Loucy (cell line): Measurements from ENCODE around the gene DDN.

Source experiments
- H2AFZ ChIP-seq: fragments of 200-600 bp; sonication (generic); 2 replicates; pipeline ENCODE4 v1.6.0; 2016; ENCODE audit warnings: antibody characterized with exemption, mild to moderate bottlenecking, low read length, moderate library complexity
- H3F3A ChIP-seq: fragments of 200-600 bp; 2 replicates; pipeline ENCODE4 v1.6.0; 2016; ENCODE audit warnings: antibody characterized with exemption, low read depth, mild to moderate bottlenecking
- H3K27me3 ChIP-seq: fragments of 200-600 bp; sonication (generic); 2 replicates; pipeline ENCODE4 v1.6.1; 2014; ENCODE audit warnings: low read length, mild to moderate bottlenecking; ENCODE audit not compliant: insufficient read depth, poor library complexity, severe bottlenecking
- H3K36me3 ChIP-seq: fragments of 200-600 bp; sonication (generic); 2 replicates; pipeline ENCODE4 v1.6.1; 2016; ENCODE audit warnings: low read length; ENCODE audit not compliant: insufficient read depth
- H3K4me1 ChIP-seq: fragments of 200-600 bp; sonication (generic); 2 replicates; pipeline ENCODE4 v1.5.1; 2014; ENCODE audit warnings: low read length, mild to moderate bottlenecking; ENCODE audit not compliant: insufficient read depth, poor library complexity, severe bottlenecking
- H3K4me2 ChIP-seq: fragments of 200-600 bp; sonication (generic); 2 replicates; pipeline ENCODE4 v1.6.0; 2014; ENCODE audit warnings: antibody characterized with exemption, low read length, low read depth, mild to moderate bottlenecking; ENCODE audit not compliant: poor library complexity, severe bottlenecking
- H3K4me3 ChIP-seq: fragments of 200-600 bp; sonication (generic); 2 replicates; pipeline ENCODE4 v1.5.1; 2014; ENCODE audit warnings: low read length, mild to moderate bottlenecking, mixed read lengths; ENCODE audit not compliant: poor library complexity, severe bottlenecking
- H3K79me2 ChIP-seq: fragments of 200-600 bp; sonication (generic); 2 replicates; pipeline ENCODE4 v1.6.1; 2014; ENCODE audit warnings: low read length; ENCODE audit not compliant: insufficient read depth
- H3K9ac ChIP-seq: fragments of 200-600 bp; sonication (generic); 2 replicates; pipeline ENCODE4 v1.6.0; 2014; ENCODE audit warnings: mild to moderate bottlenecking, low read depth, low read length, moderate library complexity; ENCODE audit not compliant: poor library complexity, severe bottlenecking
- H3K9me2 ChIP-seq: fragments of 200-600 bp; sonication (generic); replicated peaks from 2 replicates; pipeline ENCODE4 v1.6.1; 2016; ENCODE audit warnings: low read depth, low read length, mixed read lengths
- H3K9me3 ChIP-seq: fragments of 200-600 bp; sonication (generic); 2 replicates; pipeline ENCODE4 v1.6.1; 2014; ENCODE audit warnings: mild to moderate bottlenecking, antibody characterized with exemption, low read length, low read depth; ENCODE audit not compliant: insufficient read depth
- H4K20me1 ChIP-seq: fragments of 200-600 bp; sonication (generic); 2 replicates; pipeline ENCODE4 v1.6.0; 2014; ENCODE audit warnings: antibody characterized with exemption, low read length, mild to moderate bottlenecking; ENCODE audit not compliant: insufficient read depth, poor library complexity, severe bottlenecking
- EZH2phosphoT487 ChIP-seq: fragments of 200-600 bp; IDR thresholded peaks from 2 replicates; pipeline ENCODE4 v1.6.1; 2018; ENCODE audit warnings: antibody characterized with exemption, mild to moderate bottlenecking, moderate library complexity, borderline replicate concordance
- TF ChIP-seq, protein P1 (sequence below): fragments of 200-600 bp; sonication (generic); conservative IDR thresholded peaks from 2 replicates; pipeline ENCODE4 v1.5.1; 2014; ENCODE audit warnings: mild to moderate bottlenecking, antibody characterized with exemption, low read length

DDN gene

DNA sequence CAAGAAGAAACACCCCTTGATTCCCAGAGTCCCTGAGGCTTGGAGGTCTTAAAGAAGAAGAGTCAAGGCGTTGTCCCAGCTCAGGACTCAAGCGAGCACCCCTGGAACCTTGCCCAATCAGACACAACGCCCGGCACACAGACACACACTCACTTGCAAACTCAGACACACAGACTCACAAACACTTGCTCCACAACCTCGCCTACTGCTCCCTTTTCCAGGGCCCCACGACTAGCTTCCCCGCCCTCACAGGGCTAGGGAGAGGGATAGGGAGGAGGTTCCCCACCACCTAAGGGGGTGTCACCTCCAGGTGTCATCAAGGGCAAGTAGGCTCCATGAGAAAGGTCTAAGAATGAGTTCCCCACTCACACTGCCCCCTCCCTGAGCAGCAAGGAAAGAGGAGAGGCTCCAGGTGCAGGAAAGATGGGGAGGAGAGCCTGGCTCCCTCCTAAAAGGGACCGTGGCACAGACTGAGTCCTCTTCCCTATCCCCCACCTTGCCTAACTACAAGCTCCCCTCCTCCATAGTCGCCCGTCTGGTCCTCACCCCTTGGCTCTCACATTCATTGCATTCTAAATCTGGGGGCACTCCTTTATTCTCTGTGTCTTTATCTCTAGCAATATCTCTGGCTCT lies 28.4 kb downstream of the DDN start:
- Histone ChIP-seq H3K27me3 (peaks cover 8% of the 10 kb centered on the region), H3K4me3 (peak overlapping the region; percentile 70), H2AFZ (peak overlapping the region; percentile 80), H3K9me3 (no peaks in the 10 kb centered on the region), H3K4me1 (no peaks in the 10 kb centered on the region), H3K4me2 (peak overlapping the region; percentile 80), H3F3A (no peaks in the 10 kb centered on the region), H3K79me2 (no peaks in the 10 kb centered on the region), H3K9ac (peak overlapping the region; percentile 47), H4K20me1 (no peaks in the 10 kb centered on the region), H3K36me3 (no peaks in the 10 kb centered on the region), H3K9me2 (no peaks in the 10 kb centered on the region)
- TF ChIP-seq EZH2phosphoT487, result no peak
- TF ChIP-seq, protein P1, sequence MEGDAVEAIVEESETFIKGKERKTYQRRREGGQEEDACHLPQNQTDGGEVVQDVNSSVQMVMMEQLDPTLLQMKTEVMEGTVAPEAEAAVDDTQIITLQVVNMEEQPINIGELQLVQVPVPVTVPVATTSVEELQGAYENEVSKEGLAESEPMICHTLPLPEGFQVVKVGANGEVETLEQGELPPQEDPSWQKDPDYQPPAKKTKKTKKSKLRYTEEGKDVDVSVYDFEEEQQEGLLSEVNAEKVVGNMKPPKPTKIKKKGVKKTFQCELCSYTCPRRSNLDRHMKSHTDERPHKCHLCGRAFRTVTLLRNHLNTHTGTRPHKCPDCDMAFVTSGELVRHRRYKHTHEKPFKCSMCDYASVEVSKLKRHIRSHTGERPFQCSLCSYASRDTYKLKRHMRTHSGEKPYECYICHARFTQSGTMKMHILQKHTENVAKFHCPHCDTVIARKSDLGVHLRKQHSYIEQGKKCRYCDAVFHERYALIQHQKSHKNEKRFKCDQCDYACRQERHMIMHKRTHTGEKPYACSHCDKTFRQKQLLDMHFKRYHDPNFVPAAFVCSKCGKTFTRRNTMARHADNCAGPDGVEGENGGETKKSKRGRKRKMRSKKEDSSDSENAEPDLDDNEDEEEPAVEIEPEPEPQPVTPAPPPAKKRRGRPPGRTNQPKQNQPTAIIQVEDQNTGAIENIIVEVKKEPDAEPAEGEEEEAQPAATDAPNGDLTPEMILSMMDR, result no peak

DNA sequence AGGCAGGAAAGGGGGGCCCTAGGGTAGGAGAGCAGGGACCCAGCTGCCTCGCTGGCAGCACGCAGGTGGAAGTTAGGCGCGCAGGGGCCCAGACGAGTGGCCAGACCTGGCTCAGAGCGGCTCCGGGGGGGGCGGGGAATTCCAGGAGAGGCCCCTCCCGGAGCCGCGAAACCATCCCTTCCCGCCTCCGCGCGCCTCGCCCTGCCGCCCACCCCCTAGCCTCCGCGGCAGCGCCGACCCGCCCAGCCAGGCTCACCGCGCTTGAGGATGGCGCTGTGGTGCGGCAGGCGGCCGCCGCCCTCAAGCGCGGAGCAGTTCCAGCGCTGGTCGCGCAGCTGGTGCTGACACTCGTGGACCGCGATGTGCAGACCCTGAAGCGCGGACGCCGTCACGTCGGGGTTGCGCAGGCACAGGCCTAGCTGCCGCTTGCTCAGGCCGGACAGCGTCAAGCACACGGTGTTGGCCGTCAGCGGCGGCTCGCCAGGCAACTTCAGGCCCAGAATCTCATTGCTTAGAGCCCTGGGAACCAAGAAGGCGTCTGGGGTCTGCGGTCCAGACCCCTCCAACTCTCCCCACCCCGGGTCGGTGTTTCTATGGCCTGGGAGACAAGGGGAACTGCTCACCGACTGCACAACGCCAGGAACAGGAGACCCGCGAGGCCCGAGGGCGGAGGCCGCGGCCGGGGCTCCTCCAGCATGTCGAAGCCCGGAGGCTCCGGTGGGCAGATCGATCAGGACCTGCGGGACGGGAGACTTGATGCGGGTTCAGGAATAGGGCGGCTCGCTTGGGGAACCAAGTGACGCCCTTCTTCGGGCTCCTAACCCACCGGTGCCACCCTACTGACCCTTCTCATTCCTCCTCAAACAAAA lies 29.1 kb downstream of the DDN start:
- Histone ChIP-seq H3K4me1 (no peaks in the 10 kb centered on the region), H3F3A (no peaks in the 10 kb centered on the region), H3K4me2 (no peak overlapping the region), H3K9me2 (no peaks in the 10 kb centered on the region), H3K9ac (no peak overlapping the region), H3K36me3 (no peaks in the 10 kb centered on the region), H4K20me1 (no peaks in the 10 kb centered on the region), H2AFZ (no peak overlapping the region), H3K79me2 (no peaks in the 10 kb centered on the region), H3K4me3 (no peak overlapping the region), H3K27me3 (peaks cover 8% of the 10 kb centered on the region), H3K9me3 (no peaks in the 10 kb centered on the region)
- no peak for TF ChIP-seq EZH2phosphoT487
- TF ChIP-seq, protein P1, result no peak

DNA sequence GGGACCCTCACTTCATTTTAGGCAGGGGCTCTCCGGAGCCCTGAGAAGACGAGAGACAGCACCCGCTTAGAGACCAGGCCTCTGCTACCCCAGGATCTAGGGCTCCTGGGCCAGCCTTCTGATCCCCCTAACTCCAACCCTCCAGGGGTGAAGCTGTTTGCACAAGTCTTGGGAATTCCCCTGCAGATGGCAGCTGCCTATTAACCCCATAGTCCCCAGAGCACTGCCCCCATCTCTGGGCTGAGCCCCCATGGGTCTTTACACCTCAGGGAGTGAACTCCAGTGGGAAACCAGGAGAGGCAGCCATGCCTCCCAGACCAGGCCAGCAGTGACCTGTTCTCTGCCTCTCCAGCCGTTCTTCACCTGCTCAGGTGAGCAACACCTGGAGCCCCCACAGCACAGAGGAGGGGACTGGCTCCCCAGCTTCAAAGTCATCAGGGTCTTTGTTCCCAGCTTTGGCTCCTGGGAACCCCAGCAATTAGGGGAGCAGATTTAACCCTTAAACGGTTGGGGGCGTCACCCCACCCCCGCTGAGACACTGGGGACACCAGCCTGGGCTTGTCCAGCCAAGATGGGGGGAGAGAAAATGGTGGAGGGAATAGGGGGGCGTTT lies 29.9 kb downstream of the DDN start:
- Histone ChIP-seq H3K9ac (no peak overlapping the region), H2AFZ (no peak overlapping the region), H3K4me3 (no peak overlapping the region), H3K36me3 (no peaks in the 10 kb centered on the region), H4K20me1 (no peaks in the 10 kb centered on the region), H3K27me3 (peaks cover 8% of the 10 kb centered on the region), H3K79me2 (no peaks in the 10 kb centered on the region), H3F3A (no peaks in the 10 kb centered on the region), H3K9me3 (no peaks in the 10 kb centered on the region), H3K9me2 (no peaks in the 10 kb centered on the region), H3K4me2 (no peak overlapping the region), H3K4me1 (no peaks in the 10 kb centered on the region)
- no peak for TF ChIP-seq EZH2phosphoT487
- TF ChIP-seq, protein P1, result no peak
